Lung (tissue), 16 donors: ENCODE data around the gene GABRG1. TPM values are rescaled to one million over a fixed set of nuclear protein-coding genes. Genes with fewer than 3 reads are reported as not detected.

ENCODE experiments used
- ATAC-seq: fragments of 200-7000 bp; cut with Tn5 transposase; one replicate; pipeline ENCODE4 v1.9.1; 2020; ENCODE audit warnings: moderate number of reproducible peaks; ENCODE audit not compliant: insufficient read depth, low FRiP score
- DNase-seq, 3 donors: peaks; one replicate each; pipeline ENCODE4 v3.0.0-alpha.2; 2013 to 2017
- H3K27ac ChIP-seq, 2 donors: one replicate each; pipeline ENCODE4 v1.5.1; 2013; ENCODE audit warnings: mild to moderate bottlenecking in 2 of 2, moderate library complexity in 2 of 2, control low read depth in 1 of 2, inconsistent platforms in 1 of 2, low read depth in 1 of 2, low read length in 1 of 2
- H3K27me3 ChIP-seq, 3 donors: one replicate each; pipeline ENCODE4 v1.5.1; 2013; ENCODE audit warnings: low read length in 2 of 3; ENCODE audit not compliant: control insufficient read depth in 3 of 3, insufficient read depth in 3 of 3
- H3K36me3 ChIP-seq, 4 donors: one replicate each; pipeline ENCODE4 v1.5.1; 2013; ENCODE audit warnings: low read length in 4 of 4, mild to moderate bottlenecking in 1 of 4, moderate library complexity in 1 of 4; ENCODE audit not compliant: control insufficient read depth in 4 of 4, insufficient read depth in 4 of 4
- H3K4me1 ChIP-seq, 5 donors: one replicate each; pipeline ENCODE4 v1.5.1; 2013; ENCODE audit warnings: low read length in 5 of 5, mild to moderate bottlenecking in 2 of 5, moderate library complexity in 1 of 5; ENCODE audit not compliant: control insufficient read depth in 5 of 5, insufficient read depth in 5 of 5
- H3K4me3 ChIP-seq: one replicate; pipeline ENCODE4 v1.5.1; 2013; ENCODE audit warnings: mild to moderate bottlenecking, control low read depth, moderate library complexity
- H3K9ac ChIP-seq, 2 donors: one replicate each; pipeline ENCODE4 v1.5.1; 2013; ENCODE audit warnings: low read length in 2 of 2, control low read depth in 1 of 2; ENCODE audit not compliant: insufficient read depth in 1 of 2
- H3K9me3 ChIP-seq, 4 donors: one replicate each; pipeline ENCODE4 v1.5.1; 2013; ENCODE audit warnings: low read length in 3 of 4, mild to moderate bottlenecking in 1 of 4, moderate library complexity in 1 of 4; ENCODE audit not compliant: control insufficient read depth in 4 of 4, insufficient read depth in 3 of 4
- WGBS, 2 donors: extraction: QIAGEN DNeasy Blood & Tissue Kit; methylation state at CpG; one replicate each; pipeline ENCODE4 v1.1.7; 2013; 5-methylcytosine and 5-hydroxymethylcytosine counted together
- long read RNA-seq, 5 donors: transcript quantifications; one replicate each; lab custom pipeline, GENCODE V29; 2026
- polyA plus RNA-seq, 2 donors: library from polyadenylated mRNA; stranded (reverse); fragments of 200-250 nt; gene quantifications; one replicate each; pipeline ENCODE4 v1.2.1, GENCODE V29; 2013
- total RNA-seq, 2 donors: library from RNA; depleted of rRNA in 1 of 2; stranded (reverse); fragments of >200 nt in 1 of 2; gene quantifications; one replicate each; pipeline ENCODE4 v1.2.1, GENCODE V29; 2014 to 2021
- TF ChIP-seq, protein P1 (sequence below): IDR thresholded peaks from 2 replicates; pipeline ENCODE4 v1.5.1; 2012; ENCODE audit warnings: mild to moderate bottlenecking; ENCODE audit errors: control extremely low read depth, extremely low read depth
- donor health status: control.
- donor health status: control.
- donor health status: Bipolar disorder and iron deficiency.
- donor health status: healthy.
- donor health status: DM: yes; HTN: yes; CAD: no.

GABRG1 gene
- total RNA-seq (under 1 TPM in 1 of 2 donors, not detected in 1; 0.23 TPM), polyA plus RNA-seq (not detected)
- long read RNA-seq, donor 1 = 0 reads
- long read RNA-seq, donor 2 = 0 reads
- long read RNA-seq, donor 3 = 0 reads
- long read RNA-seq, donor 4 = 0 reads
- long read RNA-seq, donor 5, full-length matches to known transcripts = 1 of 1 reads
- long read RNA-seq, donor 5, partial matches to known transcripts = 0 of 1 reads
- long read RNA-seq, donor 5, other reads (novel, unspliced or antisense) = 0 of 1 reads

DNA sequence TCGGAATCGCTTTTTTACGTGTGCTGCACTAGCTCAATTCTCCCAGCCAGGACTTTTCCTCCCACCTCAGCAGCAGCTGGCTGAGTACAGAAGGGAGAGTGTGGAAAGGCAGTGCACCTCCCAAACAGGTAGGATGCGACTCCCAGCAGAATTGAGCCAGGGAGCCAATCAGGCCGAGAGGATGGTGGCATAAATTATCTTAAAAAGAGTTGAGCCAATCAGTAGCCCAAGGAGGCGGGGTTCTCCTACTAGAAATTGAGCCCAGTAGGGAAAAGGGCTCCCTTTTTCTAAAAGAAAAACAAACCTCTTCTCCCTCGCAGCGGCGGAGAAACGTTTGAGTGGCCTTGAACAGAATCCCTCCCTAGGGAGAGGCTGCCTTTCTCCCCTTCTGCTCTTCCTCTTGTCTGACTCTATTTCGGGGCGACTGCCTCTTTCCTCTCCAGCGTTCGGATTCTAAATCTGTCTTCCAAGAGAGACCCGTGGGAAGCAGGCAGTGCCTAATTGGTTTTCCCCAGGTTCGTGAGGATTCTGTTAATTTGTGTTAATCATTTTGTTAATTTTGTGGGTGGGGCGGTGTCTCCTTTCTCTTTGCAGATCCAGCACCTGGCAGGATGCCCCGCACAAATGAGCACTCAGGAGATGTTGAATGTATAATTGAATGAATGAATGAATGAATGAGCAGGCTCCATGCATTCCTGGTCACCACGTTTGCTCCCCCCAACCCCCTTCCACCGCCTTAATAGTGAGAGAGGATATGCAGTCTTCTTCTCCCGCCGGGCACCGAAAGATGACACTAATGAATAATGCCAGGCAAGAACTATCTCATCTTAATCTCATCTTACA, at the start of gene GABRG1:
GABRG1 (minus strand) TSS at position 142 of the 843 bp plus-strand sequence; CDS start at position 1, 141 bp downstream.
- H3K27ac ChIP-seq = no peak within 1 kb of the TSS
- no peaks in the 10 kb centered on the region for H3K9me3 ChIP-seq
- ATAC-seq (no peak), DNase-seq (peak; percentile 4 to 27 (median 25))
- 17 to 24% methylated on average over 23 of the region's 23 CpGs for WGBS, 2 donors
- no peaks in the 10 kb centered on the region for H3K36me3 ChIP-seq
- peaks cover 0 to 11% (median 0%) of the 10 kb centered on the region in 3 donors for H3K27me3 ChIP-seq
- no peak within 1 kb of the TSS for H3K4me3 ChIP-seq
- no peak within 1 kb of the TSS for H3K9ac ChIP-seq
- TF ChIP-seq, protein P1, sequence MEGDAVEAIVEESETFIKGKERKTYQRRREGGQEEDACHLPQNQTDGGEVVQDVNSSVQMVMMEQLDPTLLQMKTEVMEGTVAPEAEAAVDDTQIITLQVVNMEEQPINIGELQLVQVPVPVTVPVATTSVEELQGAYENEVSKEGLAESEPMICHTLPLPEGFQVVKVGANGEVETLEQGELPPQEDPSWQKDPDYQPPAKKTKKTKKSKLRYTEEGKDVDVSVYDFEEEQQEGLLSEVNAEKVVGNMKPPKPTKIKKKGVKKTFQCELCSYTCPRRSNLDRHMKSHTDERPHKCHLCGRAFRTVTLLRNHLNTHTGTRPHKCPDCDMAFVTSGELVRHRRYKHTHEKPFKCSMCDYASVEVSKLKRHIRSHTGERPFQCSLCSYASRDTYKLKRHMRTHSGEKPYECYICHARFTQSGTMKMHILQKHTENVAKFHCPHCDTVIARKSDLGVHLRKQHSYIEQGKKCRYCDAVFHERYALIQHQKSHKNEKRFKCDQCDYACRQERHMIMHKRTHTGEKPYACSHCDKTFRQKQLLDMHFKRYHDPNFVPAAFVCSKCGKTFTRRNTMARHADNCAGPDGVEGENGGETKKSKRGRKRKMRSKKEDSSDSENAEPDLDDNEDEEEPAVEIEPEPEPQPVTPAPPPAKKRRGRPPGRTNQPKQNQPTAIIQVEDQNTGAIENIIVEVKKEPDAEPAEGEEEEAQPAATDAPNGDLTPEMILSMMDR = no peak
- H3K4me1 ChIP-seq = peaks cover 0 to 3% (median 0%) of the 10 kb centered on the region in 5 donors

DNA sequence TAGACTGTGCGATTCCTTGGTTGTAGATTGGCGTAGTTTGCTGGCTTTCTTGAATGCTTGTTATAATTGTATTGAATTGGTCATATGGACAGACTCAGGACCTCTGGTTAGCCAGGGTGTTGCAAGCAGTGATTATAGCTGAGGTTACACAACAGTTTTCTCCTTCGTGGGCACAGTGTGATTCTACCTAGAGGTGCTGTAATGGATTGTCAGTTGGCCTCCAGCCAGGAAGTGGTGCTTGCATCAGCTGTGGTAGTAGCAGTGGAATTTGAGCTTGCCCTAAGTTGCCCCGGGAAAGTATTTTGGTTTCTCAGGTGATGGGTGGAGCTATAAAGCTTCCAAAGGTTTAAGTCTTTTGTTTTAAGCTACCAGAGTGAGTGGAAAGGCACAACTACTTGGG, 23.1 kb upstream of the GABRG1 start:
- ATAC-seq (no peak), DNase-seq (peak in 1 of 3 donors; percentile 0)
- Histone ChIP-seq H3K4me3 (no peak overlapping the region), H3K9ac (no peak overlapping the region), H3K4me1 (no peaks in the 10 kb centered on the region), H3K27me3 (no peaks in the 10 kb centered on the region), H3K36me3 (no peaks in the 10 kb centered on the region), H3K9me3 (peaks cover 0 to 3% (median 0%) of the 10 kb centered on the region in 4 donors), H3K27ac (no peak overlapping the region)
- 70 to 81% methylated on average over 4 of the region's 4 CpGs for WGBS, 2 donors
- TF ChIP-seq, protein P1 = no peak

DNA sequence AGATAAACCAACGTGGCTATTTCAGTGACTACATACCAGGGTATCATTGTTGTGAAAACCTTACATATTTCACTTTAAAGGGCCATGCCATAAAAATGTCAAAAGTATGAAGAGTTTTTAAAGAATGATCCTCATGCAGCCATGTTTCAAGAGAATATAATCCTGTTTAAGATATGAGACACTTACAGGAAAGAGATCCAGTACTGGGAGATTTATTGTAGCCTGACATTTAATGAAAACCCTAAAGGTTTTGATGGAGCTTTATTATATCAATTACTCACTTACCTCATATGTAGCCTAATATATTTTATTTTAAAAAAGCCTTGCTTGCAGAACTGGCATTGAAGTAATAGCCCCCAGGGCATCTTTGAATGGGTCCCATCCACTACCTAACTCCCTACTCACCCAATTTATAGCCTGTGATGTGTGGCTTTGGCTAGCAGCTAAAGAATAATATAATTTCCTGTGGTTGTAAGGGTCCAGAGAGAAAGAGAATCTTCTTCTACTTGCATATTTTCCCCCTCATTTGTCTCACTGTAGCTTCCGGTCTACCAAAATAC, 7.7 kb upstream of the GABRG1 start:
- Histone ChIP-seq H3K4me1 (no peaks in the 10 kb centered on the region), H3K27ac (no peak overlapping the region), H3K9me3 (no peaks in the 10 kb centered on the region), H3K36me3 (no peaks in the 10 kb centered on the region), H3K9ac (no peak overlapping the region), H3K27me3 (peaks cover 0 to 1% (median 0%) of the 10 kb centered on the region in 3 donors), H3K4me3 (no peak overlapping the region)
- 71 to 80% methylated on average over 2 of the region's 2 CpGs for WGBS, 2 donors
- DNase-seq (no peak), ATAC-seq (no peak)
- TF ChIP-seq, protein P1 = no peak
